Measurements from ENCODE around the gene ARFRP1.
"Not testable (repeated sequence)": the region's sequence is repeated elsewhere in the genome, so short reads cannot be mapped to it uniquely, and the experiment has no call there.

ARFRP1 gene

GRCh38 chr20:63732118-63733095 is 24.6 kb upstream of the ARFRP1 start:
- no peak for DNase-seq

DNA sequence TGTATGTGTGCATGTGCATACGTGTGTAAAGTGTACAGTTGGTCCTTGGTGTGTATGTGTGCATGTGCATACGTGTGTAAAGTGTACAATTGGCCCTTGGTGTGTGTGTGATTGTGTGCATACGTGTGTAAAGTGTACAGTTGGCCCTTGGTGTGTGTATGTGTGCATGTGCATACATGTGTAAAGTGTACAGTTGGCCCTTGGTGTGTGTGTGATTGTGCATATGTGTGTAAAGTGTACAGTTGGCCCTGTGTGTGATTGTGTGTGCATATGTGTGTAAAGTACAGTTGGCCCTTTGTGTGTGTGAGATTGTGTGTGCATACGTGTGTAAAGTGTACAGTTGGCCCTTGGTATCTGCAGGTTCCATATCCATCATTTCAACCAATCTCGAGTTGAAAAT is 23.6 kb upstream of the ARFRP1 start:
- DNase-seq: no peak

GRCh38 chr20:63730189-63730733 is 22.5 kb upstream of the ARFRP1 start:
- DNase-seq: not testable (repeated sequence)

- not testable (repeated sequence) for DNase-seq
Observed at GRCh38 chr20:63722967-63723622, 15.3 kb upstream of the ARFRP1 start.

DNA sequence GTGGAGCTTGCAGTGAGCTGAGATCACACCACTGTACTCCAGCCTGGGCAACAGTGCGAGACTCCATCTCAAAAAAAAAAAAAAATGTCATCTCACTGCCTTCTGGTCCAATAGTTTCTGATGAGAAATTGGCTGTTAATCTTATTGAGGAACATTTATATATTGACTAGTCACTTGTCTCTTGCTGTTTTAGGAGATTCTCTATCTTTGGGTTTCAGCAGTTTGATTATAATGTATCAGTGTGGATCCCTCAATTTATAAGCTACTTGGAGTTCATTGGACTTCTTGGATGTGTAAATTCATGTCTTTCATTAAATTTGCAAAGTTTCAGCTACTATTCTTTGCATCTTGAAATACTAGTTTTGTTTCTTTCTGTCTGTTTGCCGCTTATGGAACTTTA is 11.2 kb upstream of the ARFRP1 start:
- DNase-seq: no peak

GRCh38 chr20:63714858-63715257 is 7.1 kb upstream of the ARFRP1 start:
- DNase-seq: no peak

GRCh38 chr20:63712191-63712590 is 4.4 kb upstream of the ARFRP1 start:
- no peak for DNase-seq

- DNase-seq: no peak
Observed at GRCh38 chr20:63711085-63711645, 3.4 kb upstream of the ARFRP1 start.

DNA sequence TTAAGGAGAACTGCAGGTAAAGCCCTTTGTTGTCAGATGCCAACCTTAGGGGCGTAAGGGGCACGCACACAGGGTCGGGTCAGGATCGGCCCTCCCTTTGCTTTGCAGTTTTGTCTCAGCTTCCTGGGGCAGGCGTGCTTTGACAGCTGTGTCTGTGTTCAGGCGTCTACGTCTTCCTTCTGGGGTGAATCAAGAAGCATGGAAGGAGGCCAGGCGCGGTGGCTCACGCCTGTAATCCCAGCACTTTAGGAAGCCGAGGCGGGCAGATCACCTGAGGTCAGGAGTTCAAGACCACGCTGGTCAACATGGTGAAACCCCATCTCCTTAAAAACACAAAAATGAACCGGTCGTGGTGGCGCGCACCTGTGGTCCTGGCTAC is 1.4 kb upstream of the ARFRP1 start:
- DNase-seq: no peak

- DNase-seq: no peak
Observed at GRCh38 chr20:63708301-63709148, 749 bp upstream of the ARFRP1 start.

- DNase-seq: peak; percentile 70 to 71
Observed at GRCh38 chr20:63706852-63707557, 771 bp downstream of the ARFRP1 start.

DNA sequence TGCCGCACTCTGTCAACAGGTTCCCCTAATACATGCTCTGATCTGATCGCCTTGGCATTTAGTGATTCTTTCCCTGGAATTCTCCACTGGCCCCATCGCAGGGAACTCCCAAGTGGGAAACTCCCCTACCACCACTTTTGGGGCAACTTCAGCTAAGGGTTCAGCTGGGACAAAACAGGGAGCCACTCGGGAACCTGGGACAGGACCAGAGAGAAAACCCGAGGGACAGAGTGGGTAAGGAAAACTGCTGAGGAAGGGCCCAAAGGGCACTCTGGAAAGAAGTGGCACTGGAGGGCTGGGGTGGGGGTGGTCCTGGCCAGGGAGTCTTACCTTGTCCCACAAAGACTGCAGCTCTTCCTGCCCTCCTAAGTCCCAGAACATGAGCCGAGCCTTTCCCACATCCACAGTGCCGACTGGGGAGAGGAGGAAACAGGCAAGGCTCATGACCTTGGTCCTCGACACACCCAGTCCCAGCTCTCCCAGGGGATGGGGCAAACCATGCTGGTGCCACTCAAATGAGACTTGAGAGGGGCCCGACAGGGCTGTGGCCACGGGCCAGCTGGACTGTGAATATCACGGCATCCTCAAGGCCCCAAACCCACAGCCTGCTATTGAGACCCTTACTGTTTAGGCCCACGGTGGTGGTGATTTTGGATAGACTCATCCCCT is 1.6 kb downstream of the ARFRP1 start:
- DNase-seq: no peak

- DNase-seq: no peak
Observed at GRCh38 chr20:63705232-63706026, 2.3 kb downstream of the ARFRP1 start.

GRCh38 chr20:63704749-63705117 is 3.0 kb downstream of the ARFRP1 start:
- DNase-seq: no peak

DNA sequence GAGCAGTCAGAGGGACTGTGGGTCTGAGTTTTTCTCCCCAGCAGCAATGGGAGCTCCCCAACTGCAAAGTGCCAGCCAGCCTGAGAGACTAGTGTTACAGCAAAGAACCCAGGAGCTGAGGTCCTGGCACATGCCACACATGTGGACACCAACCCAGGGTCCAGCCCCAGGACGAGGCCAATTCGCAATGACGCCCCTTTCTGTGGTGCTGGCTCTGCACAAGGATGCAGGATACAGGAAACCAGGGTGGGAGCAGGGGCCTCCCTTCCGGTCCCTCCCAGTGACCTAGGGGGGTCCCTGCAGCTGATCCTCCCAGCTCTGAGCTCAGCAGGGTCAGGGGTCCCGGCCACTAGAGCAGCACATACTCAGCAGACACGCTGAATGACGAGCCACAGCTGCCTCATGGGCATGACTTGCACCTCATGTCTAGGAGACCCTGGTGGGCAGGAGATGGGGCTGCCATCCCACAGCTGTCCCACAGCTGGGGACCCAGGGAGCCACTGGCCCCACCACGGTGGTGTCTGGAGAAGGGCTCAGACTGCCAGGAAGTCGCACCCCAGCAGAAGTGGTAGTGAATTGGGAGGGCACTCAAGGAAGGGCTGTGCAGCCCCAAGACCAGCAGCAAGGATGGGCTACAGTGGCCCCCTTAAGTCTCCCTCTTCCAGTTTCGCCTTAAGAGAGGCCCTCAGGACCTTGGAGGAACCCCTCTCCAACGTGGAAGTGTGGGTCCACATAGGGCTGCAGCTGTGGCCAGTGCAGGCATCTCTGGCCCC is 3.6 kb downstream of the ARFRP1 start:
- DNase-seq: no peak

DNA sequence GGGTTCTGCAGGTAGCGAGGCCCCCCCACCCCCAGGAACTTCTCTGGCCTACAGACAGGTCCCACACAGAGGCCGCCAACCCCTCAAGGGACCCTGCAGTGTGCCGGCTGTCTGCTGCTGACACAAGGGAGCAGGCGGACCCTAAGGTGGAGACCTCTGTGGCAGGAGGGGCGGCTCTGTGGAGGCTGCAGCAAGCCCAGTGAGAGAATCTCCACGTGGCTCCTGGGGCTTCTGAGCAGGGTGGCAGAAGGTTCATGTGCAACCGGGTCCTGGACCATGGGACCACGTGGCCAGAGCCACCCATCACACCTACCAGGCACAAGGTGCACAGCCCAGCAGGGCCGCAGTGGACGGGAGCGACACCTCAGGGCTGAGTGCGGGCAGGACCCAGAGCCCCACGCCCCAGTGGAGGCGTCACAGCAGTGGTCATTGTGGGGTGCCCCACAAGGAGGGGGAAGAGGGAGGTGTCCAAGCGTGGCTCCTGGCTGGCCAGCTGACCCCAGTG is 4.3 kb downstream of the ARFRP1 start:
- no peak for DNase-seq

DNA sequence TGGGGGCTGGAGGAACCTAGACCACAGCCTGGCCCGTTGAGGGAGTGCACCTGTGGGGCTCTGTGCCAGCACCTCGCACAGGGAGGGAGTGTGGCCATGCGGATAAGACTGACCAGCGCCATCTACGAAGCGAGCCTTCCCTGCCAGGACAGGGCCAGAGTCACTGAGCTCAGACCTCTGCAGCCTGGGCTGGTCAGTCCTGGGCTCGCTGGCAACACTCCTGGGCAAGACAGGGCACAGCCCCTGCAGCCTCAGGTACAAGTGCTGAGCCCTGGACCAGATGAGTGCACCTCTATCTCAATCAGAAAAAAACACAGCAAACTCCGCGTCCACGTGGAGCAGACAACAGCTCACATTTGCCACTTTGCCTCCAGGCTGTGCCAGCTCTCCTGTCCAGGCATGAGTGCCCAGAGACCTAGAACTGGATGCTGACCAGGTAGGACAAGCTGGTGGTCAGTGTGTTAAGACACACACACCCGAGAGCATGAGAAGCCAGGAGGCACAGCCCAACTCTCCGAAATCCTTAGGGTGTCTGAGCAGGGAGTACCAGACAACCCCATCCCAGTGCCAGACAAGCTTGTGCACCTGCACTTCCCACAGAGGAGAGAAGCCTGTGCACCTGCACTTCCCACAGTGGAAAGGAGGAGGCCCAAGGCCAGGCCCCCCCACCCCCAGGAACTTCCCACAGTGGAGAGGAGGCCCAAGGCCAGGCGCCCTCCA is 4.9 kb downstream of the ARFRP1 start:
- DNase-seq: no peak

GRCh38 chr20:63702036-63702665 is 5.6 kb downstream of the ARFRP1 start:
- no peak for DNase-seq
